K562 (cell line): ENCODE results near the gene AMBRA1. TPM values are rescaled to one million over a fixed set of nuclear protein-coding genes. Genes with fewer than 3 reads are reported as not detected.

Experiments used
- ATAC-seq: fragments of 200-7000 bp; cut with Tn5 transposase; 3 replicates; pipeline ENCODE4 v1.9.1; 2020; ENCODE audit warnings: moderate library complexity
- BruUV-seq: library from RNA; stranded (reverse); fragments of 400-500 nt; replicated peaks from 2 replicates; lab custom pipeline; 2021; lab: Mats Ljungman, UMichigan
- CTCF ChIA-PET: fragments of 300-600 bp; formaldehyde crosslinking; extraction: SDS; loops from one replicate; lab custom pipeline; 2021; ENCODE audit warnings: low intra/inter-chr PET ratio; lab: Yijun Ruan, JAX
- POLR2A ChIA-PET: fragments of 300-600, 350-650 bp; sonication (Branson Sonifier 250); formaldehyde crosslinking; extraction: SDS; loops from one replicate; lab custom pipeline; 2021; ENCODE audit warnings: antibody characterized with exemption, inconsistent platforms; lab: Yijun Ruan, JAX
- DNase-seq, 4 experiments: peaks; one replicate each; pipeline versions ENCODE4 v3.0.0 to v3.0.0-alpha.2; 2011 to 2018; ENCODE audit warnings: low spot score in 3 of 4, mixed read lengths in 3 of 4; ENCODE audit errors: extremely low read depth in 1 of 4
- FAIRE-seq: peaks from 2 replicates; lab custom pipeline; 2011; peaks lifted over from hg19 to GRCh38; lab: Jason Lieb, UNC
- H2AFZ ChIP-seq: 2 replicates; pipeline ENCODE4 v1.6.0; 2011; ENCODE audit warnings: low read depth, low read length, control low read depth, inconsistent platforms
- H3K27ac ChIP-seq: fragments of 200-600 bp; 3 replicates; pipeline ENCODE4 v1.8.0; 2011; ENCODE audit warnings: low read depth, mild to moderate bottlenecking, control low read depth, inconsistent platforms, low read length, moderate library complexity, mixed read lengths; ENCODE audit errors: extremely low read depth
- H3K27me3 ChIP-seq, 2 experiments: fragments of 300-600 bp in 1 of 2; 2 replicates in 1 of 2; 3 replicates in 1 of 2; pipeline versions ENCODE4 v1.6.0 to v1.8.0; 2011; ENCODE audit warnings: inconsistent platforms in 2 of 2, low read length in 2 of 2, mild to moderate bottlenecking in 1 of 2, mixed read lengths in 1 of 2, moderate library complexity in 1 of 2; ENCODE audit not compliant: control insufficient read depth in 2 of 2, insufficient read depth in 2 of 2
- H3K36me3 ChIP-seq: fragments of 300-600 bp; 3 replicates; pipeline ENCODE4 v1.8.0; 2011; ENCODE audit warnings: mild to moderate bottlenecking, low read length, inconsistent platforms; ENCODE audit not compliant: control insufficient read depth, insufficient read depth
- H3K4me1 ChIP-seq, 2 experiments: fragments of 200-600 bp in 1 of 2; replicated peaks in 1 of 2; 2 replicates in 1 of 2; 3 replicates in 1 of 2; pipeline versions ENCODE4 v1.5.1 to v1.8.0; 2011; ENCODE audit warnings: inconsistent platforms in 2 of 2, low read length in 2 of 2, mild to moderate bottlenecking in 1 of 2, mixed read lengths in 1 of 2, moderate library complexity in 1 of 2; ENCODE audit not compliant: control insufficient read depth in 2 of 2, insufficient read depth in 2 of 2
- H3K4me2 ChIP-seq: 2 replicates; pipeline ENCODE4 v1.6.1; 2011; ENCODE audit warnings: low read length, control low read depth, inconsistent platforms, mixed read lengths; ENCODE audit not compliant: insufficient read depth
- H3K4me3 ChIP-seq: fragments of 200-600 bp; sonication (generic), shearing (Covaris generic); 2 replicates; pipeline ENCODE4 v1.5.1; 2016; ENCODE audit warnings: control low read depth, inconsistent platforms
- H3K79me2 ChIP-seq: fragments of 200-600 bp; 3 replicates; pipeline ENCODE4 v1.8.0; 2011; ENCODE audit warnings: low read length, inconsistent platforms; ENCODE audit not compliant: control insufficient read depth, insufficient read depth
- H3K9ac ChIP-seq, 2 experiments: 2 replicates each; pipeline versions ENCODE4 v1.6.0 to v1.6.1; 2011; ENCODE audit warnings: low read depth in 2 of 2, low read length in 2 of 2, control low read depth in 1 of 2, inconsistent platforms in 1 of 2, mild to moderate bottlenecking in 1 of 2, mixed read lengths in 1 of 2; ENCODE audit not compliant: insufficient read depth in 1 of 2
- H3K9me1 ChIP-seq: one replicate; pipeline ENCODE4 v1.6.0; 2011; ENCODE audit warnings: inconsistent platforms, mild to moderate bottlenecking, low read length, moderate library complexity; ENCODE audit not compliant: control insufficient read depth, insufficient read depth
- H3K9me3 ChIP-seq: replicated peaks from 2 replicates; pipeline ENCODE4 v1.5.1; 2011; ENCODE audit warnings: low read depth, low read length, inconsistent platforms; ENCODE audit not compliant: control insufficient read depth, insufficient read depth
- H4K20me1 ChIP-seq: replicated peaks from 2 replicates; pipeline ENCODE4 v1.6.1; 2011; ENCODE audit warnings: low read length, inconsistent platforms, mixed read lengths; ENCODE audit not compliant: control insufficient read depth, insufficient read depth
- HEY1 ChIP-seq: fragments of 250-450 bp; sonication (Bioruptor Pico); IDR thresholded peaks from 2 replicates; pipeline ENCODE4 v1.5.0; 2020; ENCODE audit warnings: mild to moderate bottlenecking, moderate library complexity, borderline replicate concordance
- MGA ChIP-seq: fragments of 450-650 bp; IDR thresholded peaks from 2 replicates; pipeline ENCODE4 v1.6.1; 2016; ENCODE audit warnings: mild to moderate bottlenecking, moderate library complexity
- NR1H2 ChIP-seq: sonication (generic); formaldehyde crosslinking; IDR thresholded peaks from 2 replicates; pipeline ENCODE4 v1.4.0; 2020; ENCODE audit warnings: mild to moderate bottlenecking, missing genetic modification reagents
- SPI1 ChIP-seq: IDR thresholded peaks from 2 replicates; pipeline ENCODE4 v1.6.1; 2011; ENCODE audit warnings: low read depth, low read length, control low read depth, borderline replicate concordance
- ZNF584 ChIP-seq: fragments of 200-800 bp; sonication (Bioruptor generic); IDR thresholded peaks from 2 replicates; pipeline ENCODE4 v1.6.1; 2016; ENCODE audit warnings: low read depth, mild to moderate bottlenecking, missing genetic modification characterization, missing compliant biosample characterization
- ZNF79 ChIP-seq: fragments of 250-450 bp; sonication (Bioruptor Pico); IDR thresholded peaks from 2 replicates; pipeline ENCODE4 v1.4.0; 2020; ENCODE audit warnings: low read depth, mild to moderate bottlenecking, moderate library complexity
- WGBS: fragments of 100-300 bp; shearing (Covaris generic); methylation state at CpG from one replicate; pipeline ENCODE4 v1.1.6; 2016; ENCODE audit warnings: low coverage, mixed read lengths; ENCODE audit not compliant: insufficient coverage; ENCODE audit errors: missing lambda C conversion rate; 5-methylcytosine and 5-hydroxymethylcytosine counted together
- in situ Hi-C: fragments of 300-500 bp; cut with MboI; formaldehyde crosslinking; loops from 4 replicates; pipeline ENCODE4 v1.15.0; 2018; ENCODE audit warnings: inconsistent platforms, mixed read lengths
- intact Hi-C: fragments of 100-400 bp; cut with micrococcal nuclease; formaldehyde crosslinking; loops from 2 replicates; pipeline ENCODE4 v1.14.2; 2022
- polyA plus RNA-seq, 8 experiments: library from polyadenylated mRNA; depleted of rRNA in 4 of 8; stranded (reverse) in 5 of 8; unstranded in 3 of 8; fragments of >200 nt; fragmentation: Nextera tagmentation in 2 of 8; fragmentation: Illumina TruSeq in 1 of 8; extraction: Ambion mirVana in 2 of 8; extraction: Trizol in 1 of 8; gene quantifications; 2 replicates each; pipeline versions ENCODE4 v1.2.1 to v1.2.3, GENCODE V29; 2011 to 2014; ENCODE audit warnings: inconsistent platforms in 1 of 8, missing spikeins in 1 of 8
- total RNA-seq, 7 experiments: library from RNA; depleted of rRNA in 6 of 7; stranded (reverse); fragments of >200 nt in 6 of 7; fragmentation: Illumina TruSeq in 2 of 7; extraction: Trizol in 2 of 7; gene quantifications; 2 replicates each; pipeline versions ENCODE4 v1.2.1 to v1.2.3, GENCODE V29; 2011 to 2021; ENCODE audit warnings: low replicate concordance in 1 of 7

The AMBRA1 gene
- total and polyA plus RNA-seq, 9 of the 15 experiments (the other 6 are each of a cell fraction or from before 2014, with no cell fraction given), result 0.15 to 24.5 (median 13.0) TPM

GRCh38 chr11:46413760-46414465 lies 179.9 kb downstream of the AMBRA1 start:
- CTCF ChIA-PET, result no interaction called here
- H3K36me3 ChIP-seq, result peaks cover 64% of the 10 kb centered on the region; the same call in 2 of the 3 replicates
- TF ChIP-seq SPI1, result no peak
- no peak for TF ChIP-seq NR1H2
- TF ChIP-seq ZNF584 (CRISPR knock-in tag), result no peak
- no peak for TF ChIP-seq HEY1 (CRISPR knock-in tag)
- no peak for TF ChIP-seq MGA
- no peak for TF ChIP-seq ZNF79 (CRISPR knock-in tag)

More at GRCh38 chr11:46413760-46414465, 179.9 kb downstream of the AMBRA1 start:
- Histone ChIP-seq H3K9me1 (no peaks in the 10 kb centered on the region), H3K9ac (no peak overlapping the region), H3K4me2 (no peak overlapping the region), H3K9me3 (no peaks in the 10 kb centered on the region), H3K4me1 (peaks cover 0 to 4% of the 10 kb centered on the region in 2 experiments; a peak in 1 of 5 replicates), H4K20me1 (no peaks in the 10 kb centered on the region; the same call in none of the 2 replicates), H3K27ac (no peak overlapping the region), H3K27me3 (no peaks in the 10 kb centered on the region), H2AFZ (no peak overlapping the region), H3K79me2 (no peaks in the 10 kb centered on the region), H3K4me3 (no peak overlapping the region)
- no peak for DNase-seq
- intact Hi-C loops, result loop anchor here (5.0 kb wide), 1 partner anchor 123 kb away; no protein-coding TSS in a partner anchor
- POLR2A ChIA-PET, result interaction anchor here (0.6 to 1.4 kb wide), 6 partner anchors 8 to 223 kb away, joined by 3 to 4 read pairs (median 3); no protein-coding TSS in a partner anchor
- no TSS peak for BruUV-seq
- ATAC-seq, result no peak
- in situ Hi-C loops, result no loop called here
- FAIRE-seq, result no peak
- WGBS, result 90% methylated on average over 9 of the region's 9 CpGs
